ENCODE measurements around the gene TACC2. TPM values are rescaled to one million over a fixed set of nuclear protein-coding genes. Genes with fewer than 3 reads are reported as not detected.

Gene TACC2
- total and polyA plus RNA-seq, 2 experiments from 2014 or later = 75.7 to 98.0 TPM

DNA sequence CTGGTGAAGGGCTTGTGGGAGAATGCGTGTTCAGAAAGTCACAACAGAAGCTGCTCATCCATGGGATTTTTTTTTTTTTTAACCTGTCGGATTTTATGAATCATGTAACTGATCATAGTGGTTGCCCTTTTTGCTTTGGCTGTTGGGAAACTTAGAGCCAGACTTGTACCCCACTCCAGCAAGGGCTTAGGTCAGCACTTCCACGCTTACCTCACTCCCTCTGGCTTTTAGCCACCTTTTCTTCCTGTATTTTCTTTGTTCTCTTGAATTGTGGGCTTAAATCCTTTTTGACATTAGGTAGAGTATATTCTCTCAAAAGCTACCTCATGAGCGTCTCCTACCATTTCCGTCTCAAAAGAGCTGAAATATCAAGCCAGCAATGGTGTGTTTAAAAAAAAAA is 168.5 kb downstream of the TACC2 start:
- Histone ChIP-seq H3K27ac (no peak overlapping the region), H3K4me1 (ENCODE audit: low read depth) (peaks cover 23% of the 10 kb centered on the region), H3K27me3 (no peaks in the 10 kb centered on the region), H3K9me3 (ENCODE audit: low read depth) (no peaks in the 10 kb centered on the region), H3K36me3 (no peaks in the 10 kb centered on the region), H3K4me3 (no peak overlapping the region)
- TF ChIP-seq CTCF (IDR thresholded peaks at IDR 0.05; ENCODE audit: low read depth, low read length) = no peak
- DNase-seq (ENCODE audit: low read depth in 1 of 2, low spot score in 1 of 2) = no peak

GRCh38 chr10:122158362-122158761 is 169.4 kb downstream of the TACC2 start:
- Histone ChIP-seq H3K4me3 (no peak overlapping the region), H3K4me1 (ENCODE audit: low read depth) (peaks cover 23% of the 10 kb centered on the region), H3K9me3 (ENCODE audit: low read depth) (no peaks in the 10 kb centered on the region), H3K27ac (no peak overlapping the region), H3K27me3 (no peaks in the 10 kb centered on the region), H3K36me3 (no peaks in the 10 kb centered on the region)
- no peak for TF ChIP-seq CTCF (IDR thresholded peaks at IDR 0.05; ENCODE audit: low read depth, low read length)
- DNase-seq (ENCODE audit: low read depth in 1 of 2, low spot score in 1 of 2) = no peak

DNA sequence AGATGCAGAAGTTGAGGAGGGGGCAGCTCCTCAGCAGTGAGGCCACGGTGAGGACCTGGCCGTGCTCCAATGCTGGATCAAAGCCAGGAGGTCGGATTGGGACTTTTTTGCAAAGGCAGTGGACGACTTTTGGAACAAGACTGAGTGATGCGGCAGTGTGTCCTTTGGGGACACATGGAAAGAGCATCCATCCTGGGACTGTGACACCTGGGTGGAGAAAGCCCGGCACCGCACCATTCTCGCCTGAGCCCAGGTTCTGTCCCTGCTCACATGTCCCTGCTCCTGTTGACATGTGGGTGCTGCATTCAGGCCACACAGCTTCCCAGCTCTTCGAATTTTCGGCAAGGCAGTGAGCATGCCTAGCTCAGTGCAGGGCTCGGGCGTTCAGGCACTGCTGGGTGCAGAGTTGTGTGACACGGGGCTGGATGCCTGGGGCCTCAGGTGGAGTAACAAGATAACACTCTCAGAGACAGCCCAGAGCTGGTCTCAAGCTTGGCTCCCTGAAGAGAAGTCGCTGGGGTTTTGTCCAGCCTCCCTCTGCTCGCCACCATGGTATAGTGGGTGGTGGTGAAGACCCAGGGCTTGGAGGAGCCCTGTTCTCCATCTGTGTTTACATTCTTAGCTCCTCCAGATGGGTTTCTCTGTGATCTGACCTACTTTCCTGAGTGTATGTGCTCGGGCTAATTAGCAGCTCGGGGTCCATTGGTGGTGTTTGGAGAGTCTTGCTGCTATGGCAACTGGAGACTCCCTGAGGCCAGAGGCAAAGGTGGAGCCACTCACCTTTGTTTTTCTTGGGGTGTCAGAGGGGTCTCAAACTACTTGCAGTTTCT is 170.4 kb downstream of the TACC2 start:
- Histone ChIP-seq H3K9me3 (ENCODE audit: low read depth) (no peaks in the 10 kb centered on the region), H3K4me1 (ENCODE audit: low read depth) (peaks cover 26% of the 10 kb centered on the region), H3K27me3 (no peaks in the 10 kb centered on the region), H3K4me3 (no peak overlapping the region), H3K27ac (no peak overlapping the region), H3K36me3 (no peaks in the 10 kb centered on the region)
- TF ChIP-seq CTCF (IDR thresholded peaks at IDR 0.05; ENCODE audit: low read depth, low read length) = no peak
- no peak for DNase-seq (ENCODE audit: low read depth in 1 of 2, low spot score in 1 of 2)

DNA sequence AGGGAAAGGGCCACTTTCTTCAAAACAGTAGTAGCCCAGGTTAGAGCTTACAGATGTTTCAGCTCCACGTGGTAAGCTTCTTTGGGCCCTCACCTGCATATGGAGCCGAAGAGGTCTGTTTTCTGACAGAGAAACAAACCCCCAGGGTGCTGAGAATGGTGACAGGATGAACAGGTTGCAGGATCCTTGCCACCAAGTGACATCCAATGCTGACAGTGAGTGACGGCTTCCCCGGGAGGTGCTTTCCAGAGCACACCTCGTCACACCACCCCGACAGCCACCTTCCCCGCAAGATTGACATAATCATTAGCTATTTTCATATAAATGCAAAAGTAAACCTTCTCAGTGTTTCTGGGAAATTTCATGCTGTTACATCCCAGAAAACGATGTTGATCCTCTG is 172.8 kb downstream of the TACC2 start:
- DNase-seq (ENCODE audit: low read depth in 1 of 2, low spot score in 1 of 2) = no peak
- no peaks in the 10 kb centered on the region for H3K9me3 ChIP-seq (ENCODE audit: low read depth)
- peaks cover 24% of the 10 kb centered on the region for H3K4me1 ChIP-seq (ENCODE audit: low read depth)
- no peak overlapping the region for H3K27ac ChIP-seq
- no peaks in the 10 kb centered on the region for H3K36me3 ChIP-seq
- no peaks in the 10 kb centered on the region for H3K27me3 ChIP-seq
- H3K4me3 ChIP-seq = no peak overlapping the region
- no peak for TF ChIP-seq CTCF (IDR thresholded peaks at IDR 0.05; ENCODE audit: low read depth, low read length)

- H3K27ac ChIP-seq = no peak overlapping the region
- peak; percentile 2 for TF ChIP-seq CTCF (IDR thresholded peaks at IDR 0.05; ENCODE audit: low read depth, low read length)
- H3K36me3 ChIP-seq = no peaks in the 10 kb centered on the region
- H3K27me3 ChIP-seq = no peaks in the 10 kb centered on the region
- H3K4me3 ChIP-seq = peak overlapping the region; percentile 39
- DNase-seq (ENCODE audit: low read depth in 1 of 2, low spot score in 1 of 2) = no peak
- H3K4me1 ChIP-seq (ENCODE audit: low read depth) = peaks cover 24% of the 10 kb centered on the region
- H3K9me3 ChIP-seq (ENCODE audit: low read depth) = no peaks in the 10 kb centered on the region
Observed at GRCh38 chr10:122162671-122163173, 173.8 kb downstream of the TACC2 start.

Data from cardiac muscle cell (in vitro differentiated cells and primary cell).